SH-SY5Y (cell line): ENCODE results near the gene HABP2.

ENCODE experiments used
- GATA2 ChIP-seq: IDR thresholded peaks from 2 replicates; pipeline ENCODE4 v1.6.1; 2011; ENCODE audit warnings: mild to moderate bottlenecking, low read depth, low read length
- GATA3 ChIP-seq: IDR thresholded peaks from 2 replicates; pipeline ENCODE4 v1.6.1; 2011; ENCODE audit warnings: low read depth, mild to moderate bottlenecking, low read length, moderate library complexity

HABP2 gene

DNA sequence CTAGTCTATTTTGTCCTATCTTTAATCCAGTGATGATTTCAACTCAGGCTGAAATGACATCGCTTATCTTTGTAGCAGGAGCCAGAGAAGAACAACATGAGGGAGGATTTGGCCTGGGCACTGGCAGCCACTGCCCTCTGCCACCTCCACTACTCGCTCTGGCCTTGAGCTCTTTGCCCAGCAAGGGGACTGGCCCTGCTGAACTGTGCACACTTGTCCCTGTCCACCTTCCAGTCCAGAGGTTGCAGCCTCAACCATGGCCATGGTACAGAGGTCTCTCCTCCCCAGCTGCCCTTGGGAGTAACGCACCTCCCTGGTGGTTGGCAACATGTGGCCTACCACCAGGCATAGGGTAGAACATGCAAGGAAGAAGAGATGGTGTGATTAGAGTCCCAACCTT, 8.4 kb downstream of the HABP2 start:
- no peak for TF ChIP-seq GATA3
- TF ChIP-seq GATA2, result no peak

DNA sequence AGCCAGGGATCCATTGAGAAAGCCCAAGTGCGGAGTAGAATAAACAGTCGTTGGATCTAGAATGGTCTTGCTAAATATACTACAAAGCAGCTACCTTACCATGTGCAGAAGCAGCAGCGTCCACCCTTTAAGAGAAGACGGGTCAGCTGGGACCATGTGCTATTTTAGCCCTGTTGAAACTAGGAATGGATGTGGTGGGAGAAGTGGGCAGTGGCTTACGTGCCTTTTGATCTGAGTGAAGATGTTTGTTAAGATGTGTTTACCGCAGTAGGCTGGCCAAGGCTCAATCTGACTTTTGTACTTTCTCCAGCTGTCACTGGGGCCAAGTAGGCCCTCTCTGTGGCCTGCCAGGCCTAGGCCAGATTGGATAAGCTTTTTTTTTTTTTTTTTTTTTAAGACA, 9.2 kb downstream of the HABP2 start:
- TF ChIP-seq GATA2, result no peak
- no peak for TF ChIP-seq GATA3

- TF ChIP-seq GATA3, result no peak
- no peak for TF ChIP-seq GATA2
Measured at GRCh38 chr10:113562704-113563103, 9.9 kb downstream of the HABP2 start.

DNA sequence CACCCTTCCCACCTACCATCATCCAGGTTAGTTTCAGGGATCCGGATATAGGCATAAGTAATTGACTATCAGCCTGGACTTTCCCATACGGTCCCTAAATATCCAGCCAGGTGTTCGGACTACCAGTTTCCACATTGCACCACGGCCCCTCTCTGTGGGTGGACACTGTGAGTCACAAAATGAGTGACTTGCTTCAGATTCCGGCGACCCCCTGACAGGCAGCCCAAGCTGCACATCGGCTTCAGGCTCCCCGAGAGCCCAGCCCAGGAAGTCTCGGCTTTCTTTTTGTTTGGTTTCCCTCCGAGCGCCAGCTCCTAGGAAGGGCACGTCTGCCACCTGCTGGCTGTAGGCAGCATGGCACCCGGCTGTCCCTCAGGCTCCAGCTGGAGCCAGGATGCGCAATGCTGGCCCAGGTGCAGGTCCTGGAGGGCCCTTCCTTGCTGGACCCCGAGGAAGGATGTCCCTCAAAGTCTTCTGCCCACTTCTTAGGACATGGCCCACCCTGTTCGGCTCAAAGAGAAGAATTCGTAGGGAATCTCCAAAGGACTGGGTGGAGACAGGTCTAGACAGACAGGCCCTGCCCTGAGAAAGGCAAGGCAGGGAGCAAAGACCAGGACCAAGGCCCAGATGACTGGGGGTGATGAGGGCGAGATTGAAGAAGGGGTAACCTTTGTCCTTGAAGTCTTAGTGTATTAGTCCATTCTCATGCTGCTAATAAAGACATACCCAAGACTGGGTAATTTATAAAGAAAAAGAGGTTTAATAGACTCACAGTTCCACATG, 10.6 kb downstream of the HABP2 start:
- TF ChIP-seq GATA2 (no peak), GATA3 (no peak)

- TF ChIP-seq GATA2 (no peak), GATA3 (no peak)
Measured at GRCh38 chr10:113565364-113565763, 12.5 kb downstream of the HABP2 start.

DNA sequence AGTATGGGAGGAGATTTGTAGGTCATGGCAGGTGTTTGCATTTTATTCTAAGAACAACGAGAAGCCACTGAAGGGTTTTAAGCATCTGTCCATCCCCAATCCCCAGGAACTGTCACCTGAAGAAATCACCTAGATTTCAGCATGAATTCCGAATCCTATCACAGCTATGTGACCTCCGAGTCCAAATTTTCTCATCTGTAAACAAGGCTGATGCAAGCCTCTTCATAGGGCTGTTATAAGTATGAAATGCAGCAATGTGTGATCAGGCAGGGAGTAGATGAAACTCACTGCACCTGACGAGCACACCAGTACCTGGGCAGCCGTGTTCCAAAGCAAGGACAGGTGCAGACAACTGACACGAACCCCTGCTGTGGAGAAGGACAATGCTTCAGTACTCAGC, 14.0 kb downstream of the HABP2 start:
- TF ChIP-seq GATA2, result no peak
- no peak for TF ChIP-seq GATA3

DNA sequence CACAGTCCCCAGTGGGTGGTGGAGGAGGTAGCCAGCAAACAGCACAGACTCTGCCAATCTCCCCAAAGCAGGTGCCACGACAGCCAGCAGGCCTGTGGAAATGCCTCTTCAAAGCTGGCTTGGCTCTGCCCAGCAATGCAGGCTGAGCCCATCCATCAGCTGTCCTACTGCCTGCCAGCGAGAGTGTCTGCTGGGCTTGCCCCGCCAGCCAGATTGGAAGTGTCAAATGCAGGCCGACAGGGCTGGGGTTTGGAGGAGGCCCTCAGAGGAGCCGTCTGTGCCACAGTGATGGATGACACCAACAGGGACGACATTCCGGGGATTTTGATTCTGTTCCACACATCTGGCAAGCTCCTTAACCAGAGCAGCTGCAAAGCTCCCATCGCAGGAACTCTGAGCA, 16.7 kb downstream of the HABP2 start:
- TF ChIP-seq GATA2 (no peak), GATA3 (no peak)

- TF ChIP-seq GATA3, result no peak
- no peak for TF ChIP-seq GATA2
Measured at GRCh38 chr10:113572520-113573290, 19.9 kb downstream of the HABP2 start.

DNA sequence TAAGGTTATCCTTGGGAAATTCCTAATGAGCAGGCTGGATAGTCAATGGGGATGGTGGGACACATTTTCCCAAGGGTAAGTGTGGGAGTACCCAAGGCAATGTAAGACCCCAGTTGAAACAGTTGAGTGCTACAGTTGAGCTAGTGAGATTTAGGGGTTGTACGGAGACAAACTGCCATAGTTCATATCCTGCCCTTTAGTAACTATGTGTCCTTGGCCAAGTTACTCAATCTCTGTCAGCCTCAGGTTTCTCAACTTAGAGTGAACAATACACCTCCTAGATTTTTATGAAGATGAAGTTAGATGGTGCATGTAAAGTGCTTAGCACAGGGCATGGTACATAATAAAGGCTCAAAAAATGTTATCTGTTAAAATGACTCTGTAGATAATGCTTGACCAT, 20.5 kb downstream of the HABP2 start:
- TF ChIP-seq GATA2 (no peak), GATA3 (no peak)

DNA sequence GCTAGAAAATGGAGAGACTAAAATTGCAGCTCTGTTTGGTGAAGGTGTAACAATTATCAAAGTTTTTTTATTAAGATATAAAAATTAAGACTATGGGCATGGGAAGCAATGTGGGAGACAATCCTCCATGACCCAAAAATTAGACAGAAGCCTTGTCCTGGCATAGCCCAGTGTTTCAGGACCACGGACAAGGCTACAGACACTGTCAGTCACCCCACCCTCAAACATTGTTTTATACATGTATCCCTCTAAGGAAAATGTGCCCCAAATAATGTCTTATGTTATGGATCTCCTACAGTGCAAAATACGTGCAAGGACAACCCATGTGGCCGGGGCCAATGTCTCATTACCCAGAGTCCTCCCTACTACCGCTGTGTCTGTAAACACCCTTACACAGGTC, 24.0 kb downstream of the HABP2 start:
- TF ChIP-seq GATA3 (no peak), GATA2 (no peak)

DNA sequence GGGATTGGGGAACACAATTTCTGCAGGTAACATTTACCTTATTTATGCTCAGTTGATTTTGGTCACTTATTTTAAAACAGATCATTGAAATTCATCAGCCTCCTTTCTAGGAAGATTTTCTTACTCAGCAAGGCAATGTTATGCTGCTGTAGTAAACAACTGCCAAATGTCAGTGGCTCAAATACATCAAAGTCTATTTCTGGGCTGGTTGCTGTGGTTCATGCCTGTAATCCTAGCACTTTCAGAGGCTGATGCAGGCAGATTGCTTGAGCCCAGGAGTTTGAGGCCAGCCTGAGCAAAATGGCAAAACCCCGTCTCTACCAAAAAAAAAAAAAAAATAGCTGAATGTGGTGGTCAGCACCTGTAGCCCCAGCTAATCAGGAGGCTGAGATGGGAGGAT, 25.9 kb downstream of the HABP2 start:
- TF ChIP-seq GATA2 (no peak), GATA3 (no peak)

DNA sequence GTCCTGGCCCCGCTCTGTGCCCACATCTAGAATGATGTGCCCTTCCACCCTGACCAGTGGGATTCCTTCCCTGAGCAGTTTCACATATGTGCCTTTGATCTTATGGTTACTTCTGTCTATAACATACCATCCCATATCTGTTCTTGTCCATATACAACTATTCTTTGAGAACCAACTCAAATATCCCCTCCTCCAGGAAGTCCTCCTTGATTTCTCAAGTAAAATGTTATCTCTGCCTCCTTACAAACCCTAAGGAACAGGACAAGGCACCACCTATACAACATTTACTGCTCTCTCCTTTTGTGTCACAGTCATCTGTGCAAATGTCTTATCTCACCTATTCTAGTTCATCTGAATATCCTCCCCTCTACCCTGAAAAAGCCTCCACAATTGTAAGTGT, 28.2 kb downstream of the HABP2 start:
- no peak for TF ChIP-seq GATA2
- no peak for TF ChIP-seq GATA3

- TF ChIP-seq GATA2, result no peak
- no peak for TF ChIP-seq GATA3
Measured at GRCh38 chr10:113583571-113583970, 30.7 kb downstream of the HABP2 start.

DNA sequence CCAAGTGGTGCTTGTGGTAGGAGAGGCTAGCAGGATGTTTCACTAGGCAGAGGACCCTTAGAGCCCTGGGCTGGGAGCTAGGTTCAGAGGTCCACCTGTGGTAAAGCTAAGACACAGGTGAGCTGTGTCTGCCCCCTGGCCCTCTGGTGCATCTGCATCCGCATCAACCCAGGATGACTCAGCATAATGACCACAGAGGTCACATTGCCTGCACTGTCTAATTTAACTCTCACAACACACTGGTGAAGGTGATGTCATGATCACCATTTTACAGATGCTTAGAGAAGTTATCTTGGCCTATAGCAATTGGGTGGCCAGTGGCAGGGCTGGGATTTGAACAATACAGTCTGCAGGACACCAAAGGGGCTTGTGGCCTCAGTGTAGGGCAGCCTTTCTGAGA, 33.1 kb downstream of the HABP2 start:
- no peak for TF ChIP-seq GATA3
- TF ChIP-seq GATA2, result no peak

DNA sequence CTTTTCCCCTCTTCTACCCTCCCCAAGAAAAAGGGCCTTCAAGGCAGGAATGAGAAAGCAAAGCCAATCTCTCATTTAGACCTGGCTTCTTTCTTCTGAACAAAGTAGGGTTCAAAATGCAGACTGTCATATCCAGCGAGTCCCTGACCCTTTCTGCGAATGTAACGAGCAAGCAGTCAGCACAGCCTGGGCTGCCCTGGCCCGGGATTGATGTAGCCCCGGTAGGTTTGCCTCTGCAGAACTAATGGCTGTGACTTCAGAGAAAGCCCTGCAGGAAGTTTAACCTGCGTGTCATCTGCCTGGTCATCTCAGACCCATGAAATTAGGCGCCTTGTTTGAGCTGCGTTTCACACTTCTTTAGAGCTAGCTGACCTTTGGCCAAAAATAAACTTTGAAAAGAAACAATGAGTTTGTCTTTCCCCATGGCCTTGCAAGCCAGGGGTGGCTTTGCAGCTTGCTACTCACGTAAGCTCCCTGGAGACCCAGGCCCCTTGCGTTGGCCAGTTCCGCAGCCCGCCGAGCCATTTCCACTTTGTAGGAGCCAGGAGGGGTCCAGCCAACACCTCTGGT, 36.4 kb downstream of the HABP2 start:
- TF ChIP-seq GATA2 (no peak), GATA3 (no peak)

- no peak for TF ChIP-seq GATA2
- TF ChIP-seq GATA3, result no peak
Measured at GRCh38 chr10:113590581-113590980, 37.7 kb downstream of the HABP2 start.
